Natural killer cell (primary cell): ENCODE results near the gene NTRK2. TPM values are rescaled to one million over a fixed set of nuclear protein-coding genes. Genes with fewer than 3 reads are reported as not detected.

Experiments
- ATAC-seq, 3 donors: fragments of 150-1000 bp in 2 of 3; fragments of 200-7000 bp in 1 of 3; cut with Tn5 transposase; 1 replicate in 1 of 3; 2 replicates in 2 of 3; pipeline ENCODE4 v1.10.0; 2021; ENCODE audit warnings: mild to moderate bottlenecking in 2 of 3, moderate library complexity in 2 of 3
- DNase-seq, 2 donors: peaks; one replicate each; pipeline versions ENCODE4 v3.0.0 to v3.0.0-alpha.2; 2013 to 2021; ENCODE audit warnings: mixed read lengths in 1 of 2
- H3K27ac ChIP-seq: one replicate; pipeline ENCODE4 v1.5.1; 2013; ENCODE audit warnings: mild to moderate bottlenecking, low read length
- H3K27me3 ChIP-seq: one replicate; pipeline ENCODE4 v1.6.1; 2013; ENCODE audit warnings: low read length; ENCODE audit not compliant: control insufficient read depth, insufficient read depth
- H3K36me3 ChIP-seq: one replicate; pipeline ENCODE4 v1.6.1; 2013; ENCODE audit warnings: low read length; ENCODE audit not compliant: control insufficient read depth, insufficient read depth
- H3K4me1 ChIP-seq: one replicate; pipeline ENCODE4 v1.6.1; 2013; ENCODE audit warnings: low read length; ENCODE audit not compliant: control insufficient read depth, insufficient read depth
- H3K4me3 ChIP-seq: one replicate; pipeline ENCODE4 v1.5.1; 2013; ENCODE audit warnings: low read length
- H3K9me3 ChIP-seq: one replicate; pipeline ENCODE4 v1.6.1; 2013; ENCODE audit warnings: low read length; ENCODE audit not compliant: control insufficient read depth, insufficient read depth
- H3K27ac Mint-ChIP-seq, 2 donors: one replicate each; pipeline ENCODE4 v1.8.0; 2022; ENCODE audit warnings: mild to moderate bottlenecking in 2 of 2, mixed read lengths in 2 of 2, moderate library complexity in 1 of 2
- H3K27me3 Mint-ChIP-seq, 2 donors: one replicate each; pipeline ENCODE4 v1.8.0; 2022; ENCODE audit warnings: low read depth in 2 of 2, mixed read lengths in 2 of 2
- H3K36me3 Mint-ChIP-seq: one replicate; pipeline ENCODE4 v1.8.0; 2022; ENCODE audit warnings: mixed read lengths
- H3K4me1 Mint-ChIP-seq, 2 donors: one replicate each; pipeline ENCODE4 v1.8.0; 2022; ENCODE audit warnings: mixed read lengths in 2 of 2
- H3K4me3 Mint-ChIP-seq: one replicate; pipeline ENCODE4 v1.8.0; 2022; ENCODE audit warnings: mild to moderate bottlenecking, moderate library complexity, mixed read lengths
- H3K9me3 Mint-ChIP-seq, 2 donors: one replicate each; pipeline ENCODE4 v1.8.0; 2022; ENCODE audit warnings: mixed read lengths in 2 of 2
- CTCF ChIP-seq: fragments of 200-600 bp; IDR thresholded peaks from one replicate; pipeline ENCODE4 v1.8.0; 2022; ENCODE audit warnings: antibody characterized with exemption
- WGBS: methylation state at CpG from one replicate; pipeline ENCODE4 v1.1.7; 2013; ENCODE audit warnings: missing lambda C conversion rate; ENCODE audit not compliant: insufficient coverage; 5-methylcytosine and 5-hydroxymethylcytosine counted together
- intact Hi-C: fragments of 100-400 bp; cut with micrococcal nuclease; formaldehyde crosslinking; loops from one replicate; pipeline ENCODE4 v1.14.2; 2022
- total RNA-seq, 4 donors: library from RNA; stranded (reverse); fragments of 120-200 nt in 1 of 4; gene quantifications; one replicate each; pipeline versions ENCODE4 v1.2.3 to v1.2.4, GENCODE V29; 2013 to 2022

NTRK2 gene
- total RNA-seq, 3 donors from 2014 or later (not counting 1 experiment from before 2014, with no cell fraction given), result 0.08 TPM; not detected in 2

- H3K36me3 ChIP-seq, result no peaks in the 10 kb centered on the region
- intact Hi-C loops, result no loop called here
- Mint-ChIP-seq H3K4me3 (no peak overlapping the region), H3K36me3 (no peaks in the 10 kb centered on the region), H3K9me3 (no peaks in the 10 kb centered on the region), H3K4me1 (no peaks in the 10 kb centered on the region), H3K27ac (no peak overlapping the region), H3K27me3 (peaks cover 5 to 22% of the 10 kb centered on the region in 2 donors)
- H3K9me3 ChIP-seq, result no peaks in the 10 kb centered on the region
- DNase-seq, result no peak
- TF ChIP-seq CTCF, result no peak
- no peak overlapping the region for H3K27ac ChIP-seq
- ATAC-seq, result no peak
- no peak overlapping the region for H3K4me3 ChIP-seq
- no peaks in the 10 kb centered on the region for H3K4me1 ChIP-seq
- WGBS, result 31% methylated on average over 2 of the region's 2 CpGs
- H3K27me3 ChIP-seq, result peaks cover 3% of the 10 kb centered on the region
Measured at GRCh38 chr9:84970432-84970831, 300.9 kb downstream of the NTRK2 start.

GRCh38 chr9:84971571-84971970, 302.0 kb downstream of the NTRK2 start:
- TF ChIP-seq CTCF, result no peak
- Histone ChIP-seq H3K27ac (no peak overlapping the region), H3K36me3 (no peaks in the 10 kb centered on the region), H3K9me3 (no peaks in the 10 kb centered on the region), H3K27me3 (peaks cover 3% of the 10 kb centered on the region), H3K4me1 (no peaks in the 10 kb centered on the region), H3K4me3 (no peak overlapping the region)
- Mint-ChIP-seq H3K36me3 (no peaks in the 10 kb centered on the region), H3K4me1 (no peaks in the 10 kb centered on the region), H3K27ac (no peak overlapping the region), H3K27me3 (peaks cover 5 to 22% of the 10 kb centered on the region in 2 donors), H3K4me3 (no peak overlapping the region), H3K9me3 (no peaks in the 10 kb centered on the region)
- ATAC-seq (no peak), DNase-seq (no peak)
- intact Hi-C loops, result no loop called here

- Mint-ChIP-seq H3K27ac (no peak overlapping the region), H3K27me3 (peaks cover 8 to 29% of the 10 kb centered on the region in 2 donors), H3K4me3 (no peak overlapping the region), H3K36me3 (no peaks in the 10 kb centered on the region), H3K4me1 (no peaks in the 10 kb centered on the region), H3K9me3 (no peaks in the 10 kb centered on the region)
- intact Hi-C loops, result no loop called here
- no peaks in the 10 kb centered on the region for H3K36me3 ChIP-seq
- DNase-seq, result no peak
- no peak for ATAC-seq
- no peaks in the 10 kb centered on the region for H3K4me1 ChIP-seq
- peaks cover under 1% of the 10 kb centered on the region for H3K27me3 ChIP-seq
- no peak overlapping the region for H3K27ac ChIP-seq
- no CpG with 5 or more reads among the region's 1 CpG for WGBS
- TF ChIP-seq CTCF, result no peak
- no peak overlapping the region for H3K4me3 ChIP-seq
- H3K9me3 ChIP-seq, result no peaks in the 10 kb centered on the region
Measured at GRCh38 chr9:84974258-84974657, 304.7 kb downstream of the NTRK2 start.

GRCh38 chr9:84974855-84975254, 305.3 kb downstream of the NTRK2 start:
- 87% methylated on average over 5 of the region's 5 CpGs for WGBS
- no peak for DNase-seq
- no peak for ATAC-seq
- H3K4me1 Mint-ChIP-seq, result no peaks in the 10 kb centered on the region
- no peak overlapping the region for H3K27ac Mint-ChIP-seq
- Histone ChIP-seq H3K4me3 (no peak overlapping the region), H3K27me3 (no peaks in the 10 kb centered on the region), H3K9me3 (no peaks in the 10 kb centered on the region), H3K36me3 (no peaks in the 10 kb centered on the region), H3K27ac (no peak overlapping the region), H3K4me1 (no peaks in the 10 kb centered on the region)
- H3K9me3 Mint-ChIP-seq, result no peaks in the 10 kb centered on the region
- H3K4me3 Mint-ChIP-seq, result no peak overlapping the region
- intact Hi-C loops, result no loop called here
- peaks cover 9 to 29% of the 10 kb centered on the region in 2 donors for H3K27me3 Mint-ChIP-seq
- no peaks in the 10 kb centered on the region for H3K36me3 Mint-ChIP-seq
- TF ChIP-seq CTCF, result no peak
